ENCODE data around the gene KRT2.
"Not testable (repeated sequence)": the region's sequence is repeated elsewhere in the genome, so short reads cannot be mapped to it uniquely, and the experiment has no call there.

The KRT2 gene

DNA sequence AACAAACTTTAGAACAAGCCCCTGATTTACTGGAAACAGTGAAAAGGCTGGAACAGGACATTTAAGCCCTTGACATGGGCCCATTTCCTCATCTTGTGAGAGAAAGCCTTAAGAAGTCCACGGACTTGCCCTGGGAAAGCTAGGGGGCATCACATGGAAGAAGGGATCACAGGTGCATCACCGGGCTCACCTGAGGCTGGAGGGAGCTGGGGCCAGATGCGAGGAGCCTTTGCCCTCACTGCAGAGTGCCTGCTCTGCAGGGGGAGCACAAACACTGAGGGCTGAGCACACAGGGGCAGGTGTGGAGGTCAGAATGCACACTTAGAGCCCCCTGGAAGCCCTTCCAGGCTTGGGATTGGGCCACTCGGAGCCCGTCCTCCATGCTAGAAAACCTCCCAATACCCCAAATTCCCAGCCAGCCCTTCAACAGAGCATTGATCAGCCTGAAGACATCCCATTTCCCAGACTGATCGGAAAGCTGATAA, 33.4 kb upstream of the KRT2 start:
- DNase-seq (ENCODE audit: low read depth in 3 of 3, low spot score in 1 of 3): no peak

- no peak for DNase-seq (ENCODE audit: low read depth in 3 of 3, low spot score in 1 of 3)
Observed at GRCh38 chr12:52684431-52684830, 32.4 kb upstream of the KRT2 start.

DNA sequence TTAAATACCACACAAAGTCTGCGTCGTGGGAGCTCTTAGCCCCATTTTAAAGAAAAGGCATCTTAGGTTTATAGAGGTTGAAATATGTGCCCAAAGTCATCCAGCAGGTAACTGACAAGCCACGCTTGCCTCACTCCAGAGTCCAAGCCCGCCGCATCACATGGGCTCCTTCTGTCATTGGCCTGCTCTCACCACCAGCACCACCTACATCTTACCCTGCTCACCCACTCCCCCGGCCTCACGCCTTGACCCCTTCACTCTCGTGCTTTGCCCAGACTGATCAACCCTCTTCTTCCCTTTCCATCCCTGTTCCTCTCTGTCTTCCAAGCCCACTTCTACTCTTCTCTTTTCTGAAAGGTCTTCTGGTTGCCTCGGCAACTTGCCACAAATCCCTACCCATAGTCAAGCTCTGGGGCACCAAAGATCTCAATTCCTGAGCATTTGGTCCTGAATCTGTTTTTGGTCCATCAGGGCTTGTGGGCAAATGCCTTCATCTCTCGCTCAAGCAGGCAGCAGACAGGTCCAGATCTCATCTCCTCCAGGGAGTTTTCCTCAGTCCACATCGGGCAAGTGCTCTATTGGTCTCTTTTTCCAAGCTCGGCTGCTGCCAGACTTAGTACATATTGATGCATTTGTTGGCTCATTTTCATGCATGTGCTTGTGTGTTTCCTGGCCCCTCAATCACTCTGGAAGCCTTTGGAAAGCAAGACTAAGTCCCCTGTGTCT, 31.7 kb upstream of the KRT2 start:
- DNase-seq (ENCODE audit: low read depth in 3 of 3, low spot score in 1 of 3): no peak

- no peak for DNase-seq (ENCODE audit: low read depth in 3 of 3, low spot score in 1 of 3)
Observed at GRCh38 chr12:52682938-52683574, 31.0 kb upstream of the KRT2 start.

GRCh38 chr12:52682381-52682660, 30.3 kb upstream of the KRT2 start:
- DNase-seq (ENCODE audit: low read depth in 3 of 3, low spot score in 1 of 3): no peak

- DNase-seq (ENCODE audit: low read depth in 3 of 3, low spot score in 1 of 3): no peak
Observed at GRCh38 chr12:52681526-52682380, 29.7 kb upstream of the KRT2 start.

- DNase-seq (ENCODE audit: low read depth in 3 of 3, low spot score in 1 of 3): no peak
Observed at GRCh38 chr12:52680363-52680762, 28.4 kb upstream of the KRT2 start, which contains the start of gene KRT1. KRT1 (minus strand) TSS chr12:52680407; CDS start chr12:52680348, 59 bp downstream.

DNA sequence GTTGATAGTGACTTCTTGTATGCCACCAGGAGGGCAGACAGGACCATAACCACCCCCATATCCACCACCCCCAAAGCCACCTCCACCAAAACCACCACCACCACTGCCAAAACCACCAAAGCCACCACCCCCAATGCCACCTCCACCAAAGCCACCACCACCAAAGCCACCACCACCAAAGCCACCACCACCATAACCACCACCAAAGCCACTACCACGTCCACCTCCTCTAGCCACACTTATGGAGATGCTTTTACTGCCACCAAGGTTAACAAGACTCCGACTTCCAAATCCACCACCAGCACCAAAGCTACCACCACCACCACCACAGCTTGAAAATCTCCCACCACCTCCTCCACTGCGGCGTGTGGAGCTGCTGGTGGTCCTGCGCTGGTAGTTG, 27.9 kb upstream of the KRT2 start:
- DNase-seq (ENCODE audit: low read depth in 3 of 3, low spot score in 1 of 3): no peak

GRCh38 chr12:52677671-52678070, 25.7 kb upstream of the KRT2 start:
- DNase-seq (ENCODE audit: low read depth in 3 of 3, low spot score in 1 of 3): no peak

GRCh38 chr12:52677126-52677525, 25.1 kb upstream of the KRT2 start:
- no peak for DNase-seq (ENCODE audit: low read depth in 3 of 3, low spot score in 1 of 3)

DNA sequence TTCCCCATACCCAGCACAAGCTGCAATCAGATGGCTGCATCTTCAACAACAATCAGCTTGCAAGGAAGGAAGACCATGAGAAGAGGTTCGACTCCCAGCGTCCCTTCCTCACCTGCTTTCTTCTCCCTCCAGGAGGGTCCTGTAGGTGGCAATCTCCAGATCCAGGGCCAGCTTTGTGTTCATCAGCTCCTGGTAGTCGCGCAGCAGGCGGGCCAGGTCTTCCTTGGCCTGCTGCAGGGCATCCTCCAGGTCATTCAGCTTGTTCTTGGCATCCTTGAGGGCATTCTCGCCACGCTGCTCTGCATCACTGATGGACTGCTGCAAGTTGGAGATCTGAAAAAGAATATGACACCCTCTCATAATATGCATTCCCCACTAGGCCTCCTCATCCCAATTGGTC, 24.2 kb upstream of the KRT2 start:
- no peak for DNase-seq (ENCODE audit: low read depth in 3 of 3, low spot score in 1 of 3)

DNA sequence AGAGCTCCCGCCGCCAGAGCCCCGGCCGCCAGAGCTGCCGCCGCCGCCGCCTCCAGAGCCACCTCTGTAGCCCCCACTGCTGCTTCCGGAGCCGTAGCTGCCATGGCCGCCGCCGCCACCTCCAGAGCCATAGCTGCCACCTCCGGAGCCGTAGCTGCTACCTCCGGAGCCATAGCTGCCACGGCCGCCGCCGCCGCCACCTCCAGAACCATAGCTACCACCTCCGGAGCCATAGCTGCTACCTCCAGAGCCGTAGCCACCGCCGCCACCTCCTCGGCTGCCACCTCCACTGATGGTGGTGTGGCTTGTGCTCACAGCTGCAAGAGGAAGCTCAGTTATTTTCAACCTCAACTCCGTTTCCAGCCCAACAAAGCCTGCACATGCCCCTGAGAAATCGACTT, 23.3 kb upstream of the KRT2 start:
- no peak for DNase-seq (ENCODE audit: low read depth in 3 of 3, low spot score in 1 of 3)

- no peak for DNase-seq (ENCODE audit: low read depth in 3 of 3, low spot score in 1 of 3)
Observed at GRCh38 chr12:52674433-52674775, 22.4 kb upstream of the KRT2 start.

- no peak for DNase-seq (ENCODE audit: low read depth in 3 of 3, low spot score in 1 of 3)
Observed at GRCh38 chr12:52673713-52674432, 21.9 kb upstream of the KRT2 start.

GRCh38 chr12:52673217-52673616, 21.2 kb upstream of the KRT2 start:
- no peak for DNase-seq (ENCODE audit: low read depth in 3 of 3, low spot score in 1 of 3)

DNA sequence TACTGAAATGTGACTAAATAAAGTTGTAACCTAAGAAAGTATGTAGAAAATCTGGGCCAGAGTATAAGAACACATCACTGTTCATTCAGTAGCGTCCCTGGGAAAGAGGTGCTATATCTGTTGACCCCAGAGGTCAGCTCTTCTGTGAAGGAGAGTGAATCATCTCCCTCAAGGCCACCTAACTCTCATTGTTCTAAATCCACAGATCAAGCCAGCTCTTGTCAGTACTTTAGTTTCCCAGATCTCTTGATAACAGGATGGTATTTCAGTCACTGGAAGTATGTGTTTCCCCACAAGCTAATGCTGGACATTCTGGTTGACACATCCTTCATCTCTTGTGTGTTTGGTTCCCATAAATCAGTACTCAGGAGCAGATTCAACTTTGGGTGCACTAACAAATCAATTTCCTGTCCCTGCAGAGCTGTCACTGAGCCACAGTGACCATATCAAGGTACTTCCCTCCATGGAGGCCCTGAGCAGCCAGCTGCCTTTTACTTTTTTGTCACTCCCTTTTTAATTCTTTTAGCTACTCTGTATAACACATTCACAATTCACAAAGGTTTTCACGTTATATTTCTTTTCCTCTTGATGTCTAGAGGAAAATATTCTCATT, 20.4 kb upstream of the KRT2 start:
- DNase-seq (ENCODE audit: low read depth in 3 of 3, low spot score in 1 of 3): no peak

DNA sequence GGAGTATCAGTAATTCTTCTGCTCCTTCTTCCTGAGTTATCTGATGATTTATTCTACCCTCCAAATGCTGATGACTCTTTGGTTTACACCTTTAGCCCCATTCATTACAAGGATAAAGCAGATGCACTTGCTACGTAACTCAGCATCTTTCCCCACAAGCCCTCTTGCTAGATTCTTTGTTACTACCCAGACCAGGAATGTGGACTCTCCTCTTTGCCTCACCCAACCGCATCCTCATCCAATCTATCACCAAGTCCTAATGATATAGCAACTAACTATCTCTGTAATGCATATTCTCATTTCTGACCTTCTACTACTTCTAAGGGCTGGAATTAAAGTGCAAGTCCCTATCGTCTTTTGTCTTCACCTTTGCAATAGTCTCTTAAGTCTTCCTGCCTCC, 18.9 kb upstream of the KRT2 start:
- no peak for DNase-seq (ENCODE audit: low read depth in 3 of 3, low spot score in 1 of 3)

GRCh38 chr12:52670506-52670905, 18.5 kb upstream of the KRT2 start:
- DNase-seq (ENCODE audit: low read depth in 3 of 3, low spot score in 1 of 3): no peak

GRCh38 chr12:52669941-52670340, 17.9 kb upstream of the KRT2 start:
- not testable (repeated sequence) for DNase-seq (ENCODE audit: low read depth in 3 of 3, low spot score in 1 of 3)

DNA sequence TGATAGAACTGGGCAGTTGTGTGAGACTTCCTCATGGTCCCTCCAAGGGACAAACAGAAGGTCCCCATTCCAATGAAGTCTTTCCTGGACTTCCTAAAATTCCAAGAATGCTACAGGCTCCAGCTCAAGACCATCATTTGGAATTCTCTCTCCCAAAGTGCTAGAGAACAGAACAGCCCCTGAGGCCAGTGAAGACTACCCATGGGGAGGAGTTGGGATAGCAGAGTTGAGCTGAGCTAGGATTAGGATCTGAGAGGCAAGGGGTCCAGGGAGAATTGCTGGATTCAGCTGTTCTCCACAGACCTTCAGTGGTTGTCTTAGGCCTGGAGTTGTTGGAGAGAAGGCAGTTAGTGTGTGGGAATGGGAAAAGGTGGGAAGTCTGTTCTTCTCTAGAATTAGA, 17.4 kb upstream of the KRT2 start:
- DNase-seq (ENCODE audit: low read depth in 3 of 3, low spot score in 1 of 3): no peak

- no peak for DNase-seq (ENCODE audit: low read depth in 3 of 3, low spot score in 1 of 3)
Observed at GRCh38 chr12:52667931-52668330, 15.9 kb upstream of the KRT2 start.
